ENCODE data around the gene HCRT. TPM values are rescaled to one million over a fixed set of nuclear protein-coding genes. Genes with fewer than 3 reads are reported as not detected.

The HCRT gene
- total and polyA plus RNA-seq, 2 of the 8 experiments (the other 6 are each of a cell fraction or from before 2014, with no cell fraction given): not detected

DNA sequence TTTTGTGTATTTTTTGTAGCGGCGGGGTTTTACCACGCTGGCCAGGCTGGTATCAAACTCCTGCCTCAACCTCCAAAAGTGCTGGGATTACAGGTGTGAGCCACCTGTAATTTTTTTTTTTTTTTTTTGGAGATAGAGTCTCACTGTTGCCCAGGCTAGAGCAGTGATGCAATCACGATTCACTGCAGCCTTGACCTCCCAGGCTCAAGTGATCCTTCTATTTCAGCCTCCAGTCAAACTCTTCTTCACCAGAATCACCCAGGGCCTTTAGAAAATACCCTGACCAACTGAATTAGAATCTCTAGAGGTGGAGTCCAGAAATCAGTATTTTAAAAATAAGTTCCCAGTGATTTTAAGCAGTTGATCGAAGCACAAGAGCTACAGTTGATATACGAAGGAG lies 50.1 kb downstream of the HCRT start:
- H2BK15ac ChIP-seq (ENCODE audit: low read length): no peak overlapping the region
- H3K27me3 ChIP-seq (replicated peaks in 1 of 4; ENCODE audit: control insufficient read depth in 3 of 4, extremely low read depth in 1 of 4, insufficient read depth in 3 of 4, low read length in 3 of 4): no peaks in the 10 kb centered on the region
- no peak overlapping the region for H3K4me3 ChIP-seq (ENCODE audit: extremely low read depth in 1 of 4, insufficient read depth in 2 of 4, low read depth in 3 of 4, low read length in 4 of 4)
- H4K8ac ChIP-seq (ENCODE audit: extremely low read depth, insufficient read depth, low read length): no peak overlapping the region
- WGBS, 2 experiments (ENCODE audit: extremely low coverage in 1 of 2, insufficient coverage in 1 of 2, insufficient read length in 1 of 2, insufficient replicate concordance in 2 of 2, low coverage in 1 of 2, low lambda C conversion rate in 2 of 2, missing lambda C conversion rate in 1 of 2): 94% methylated on average over 6 of the region's 6 CpGs; no CpG with 5 or more reads in 1 of the 2 experiments
- FAIRE-seq (no peak), DNase-seq (ENCODE audit: low read depth in 1 of 2, low spot score in 2 of 2) (no peak)
- TF ChIP-seq CEBPB (IDR thresholded peaks at IDR 0.05; ENCODE audit: low read depth, low read length) (0 out of 2 replicates have a peak, but pooled peaks have one; percentile 11), NRF1 (IDR thresholded peaks at IDR 0.05; ENCODE audit: low read depth, low read length) (no peak)
- H3K14ac ChIP-seq (ENCODE audit: insufficient read length): no peak overlapping the region
- ChIA-PET POLR2A (ENCODE audit: partially characterized antibody) (no interaction called here), CTCF (ENCODE audit: partially characterized antibody) (interaction anchor here (0.6 to 11.7 kb wide), 14 partner anchors 10 to 382 kb away, joined by 3 to 97 read pairs (median 4); partner anchors contain the start of genes HSPB9, KAT2A and NKIRAS2)
- peaks cover 5 to 15% of the 10 kb centered on the region in 2 experiments for H4K20me1 ChIP-seq (replicated peaks in 1 of 2; ENCODE audit: control insufficient read depth in 1 of 2, insufficient read depth in 2 of 2, low read length in 2 of 2)
- H2BK20ac ChIP-seq (ENCODE audit: low read length): no peak overlapping the region
- H3K18ac ChIP-seq (ENCODE audit: extremely low read depth, low read length): no peak overlapping the region
- H2BK12ac ChIP-seq (ENCODE audit: low read depth, low read length): no peak overlapping the region
- H2AFZ ChIP-seq (ENCODE audit: low read length): no peak overlapping the region
- no peak overlapping the region for H2BK120ac ChIP-seq (replicated peaks; ENCODE audit: low read depth, low read length)
- H3K23ac ChIP-seq (ENCODE audit: insufficient read length): no peak overlapping the region
- H3K4ac ChIP-seq (replicated peaks; ENCODE audit: insufficient read length, low read depth, low read length): no peak overlapping the region
- no peak overlapping the region for H3K9ac ChIP-seq (replicated peaks in 1 of 4; ENCODE audit: extremely low read depth in 1 of 4, low read depth in 3 of 4, low read length in 3 of 4)
- peaks cover 0 to 6% (median 1%) of the 10 kb centered on the region in 4 experiments; a peak in 3 of 7 replicates for H3K4me1 ChIP-seq (replicated peaks in 1 of 4; ENCODE audit: control insufficient read depth in 3 of 4, insufficient read depth in 4 of 4, low read length in 3 of 4)
- peaks cover 19% of the 10 kb centered on the region for H3K79me1 ChIP-seq (ENCODE audit: low read depth, low read length)
- no peak overlapping the region for H4K5ac ChIP-seq (ENCODE audit: insufficient read length, low read depth, low read length)
- H3K23me2 ChIP-seq (ENCODE audit: low read depth, low read length): peaks cover 3% of the 10 kb centered on the region; the same call in 1 of the 2 replicates
- H2AK5ac ChIP-seq (ENCODE audit: low read depth, low read length): no peak overlapping the region
- H3K36me3 ChIP-seq (ENCODE audit: control insufficient read depth in 2 of 4, insufficient read depth in 4 of 4, low read length in 3 of 4): peaks cover 0 to 7% (median 1%) of the 10 kb centered on the region in 4 experiments; a peak in 3 of 8 replicates
- no peak overlapping the region for H2BK5ac ChIP-seq (ENCODE audit: low read depth, low read length)
- H3K9me3 ChIP-seq (ENCODE audit: insufficient read depth in 2 of 2, low read depth in 1 of 2, low read length in 1 of 2): no peaks in the 10 kb centered on the region
- H3K27ac ChIP-seq (ENCODE audit: low read depth, low read length): no peak overlapping the region
- peaks cover 0 to 55% of the 10 kb centered on the region in 2 experiments; a peak in 2 of 4 replicates for H3K79me2 ChIP-seq (ENCODE audit: control insufficient read depth in 1 of 2, insufficient read depth in 2 of 2, low read length in 2 of 2)
- H3K56ac ChIP-seq (replicated peaks; ENCODE audit: insufficient read length, low read depth, low read length): no peak overlapping the region
- no peak overlapping the region for H4K91ac ChIP-seq (replicated peaks; ENCODE audit: insufficient read length, low read length)
- H3K4me2 ChIP-seq (ENCODE audit: insufficient read depth in 1 of 2, low read depth in 2 of 2, low read length in 2 of 2): no peak overlapping the region; a peak in 1 of 4 replicates

Other genes starting within 250 kb of the HCRT start
- gene CNP, start 218.7 kb downstream of the HCRT start, total RNA-seq (2021; fragmentation: NEBNext Ultra II Directional; extraction: Animal tissue kit (Norgen Biotek cat#: 25700)): 60.6 and 64.2 TPM in 2 replicates
- gene CNP, start 218.7 kb downstream of the HCRT start, polyA plus RNA-seq (2011; rRNA removed): 21.9 and 43.3 TPM in 2 replicates
- 129 and 148 TPM in 2 replicates for gene DNAJC7, start 168.0 kb downstream of the HCRT start, total RNA-seq (2021; fragmentation: NEBNext Ultra II Directional; extraction: Animal tissue kit (Norgen Biotek cat#: 25700))
- 21.6 and 31.0 TPM in 2 replicates for gene DNAJC7, start 168.0 kb downstream of the HCRT start, polyA plus RNA-seq (2011; rRNA removed)
- 31.1 and 34.5 TPM in 2 replicates for gene NKIRAS2, start 165.4 kb downstream of the HCRT start, total RNA-seq (2021; fragmentation: NEBNext Ultra II Directional; extraction: Animal tissue kit (Norgen Biotek cat#: 25700))
- gene NKIRAS2, start 165.4 kb downstream of the HCRT start, polyA plus RNA-seq (2011; rRNA removed): 51.1 and 59.7 TPM in 2 replicates
- 1.4 TPM in 2 replicates for gene C17orf113, start 134.9 kb downstream of the HCRT start, total RNA-seq (2021; fragmentation: NEBNext Ultra II Directional; extraction: Animal tissue kit (Norgen Biotek cat#: 25700))
- 1.0 and 1.5 TPM in 2 replicates for gene C17orf113, start 134.9 kb downstream of the HCRT start, polyA plus RNA-seq (2011; rRNA removed)
- 2.5 and 3.9 TPM in 2 replicates for gene ZNF385C, start 87.0 kb downstream of the HCRT start, total RNA-seq (2021; fragmentation: NEBNext Ultra II Directional; extraction: Animal tissue kit (Norgen Biotek cat#: 25700))
- gene ZNF385C, start 87.0 kb downstream of the HCRT start, polyA plus RNA-seq (2011; rRNA removed): 6.1 and 7.3 TPM in 2 replicates
- gene DHX58, start 72.7 kb downstream of the HCRT start, total RNA-seq (2021; fragmentation: NEBNext Ultra II Directional; extraction: Animal tissue kit (Norgen Biotek cat#: 25700)): 4.4 and 5.6 TPM in 2 replicates
- 9.9 and 10.3 TPM in 2 replicates for gene DHX58, start 72.7 kb downstream of the HCRT start, polyA plus RNA-seq (2011; rRNA removed)
- gene KAT2A, start 64.1 kb downstream of the HCRT start, total RNA-seq (2021; fragmentation: NEBNext Ultra II Directional; extraction: Animal tissue kit (Norgen Biotek cat#: 25700)): 32.5 and 34.2 TPM in 2 replicates
- gene KAT2A, start 64.1 kb downstream of the HCRT start, polyA plus RNA-seq (2011; rRNA removed): 40.1 and 52.5 TPM in 2 replicates
- 0.30 and 0.33 TPM in 2 replicates for gene HSPB9, start 62.6 kb downstream of the HCRT start, total RNA-seq (2021; fragmentation: NEBNext Ultra II Directional; extraction: Animal tissue kit (Norgen Biotek cat#: 25700))
- gene HSPB9, start 62.6 kb downstream of the HCRT start, polyA plus RNA-seq (2011; rRNA removed): 0.25 and 0.27 TPM in 2 replicates
- 67.1 and 67.7 TPM in 2 replicates for gene RAB5C, start 30.5 kb downstream of the HCRT start, total RNA-seq (2021; fragmentation: NEBNext Ultra II Directional; extraction: Animal tissue kit (Norgen Biotek cat#: 25700))
- gene RAB5C, start 30.5 kb downstream of the HCRT start, polyA plus RNA-seq (2011; rRNA removed): 123 and 150 TPM in 2 replicates
- 0.47 and 0.59 TPM in 2 replicates for gene KCNH4, start 4.3 kb downstream of the HCRT start, total RNA-seq (2021; fragmentation: NEBNext Ultra II Directional; extraction: Animal tissue kit (Norgen Biotek cat#: 25700))
- 0.44 and 0.53 TPM in 2 replicates for gene KCNH4, start 4.3 kb downstream of the HCRT start, polyA plus RNA-seq (2011; rRNA removed)
- 7.1 and 7.4 TPM in 2 replicates for gene GHDC, start 9.0 kb upstream of the HCRT start, total RNA-seq (2021; fragmentation: NEBNext Ultra II Directional; extraction: Animal tissue kit (Norgen Biotek cat#: 25700))
- 8.1 and 14.8 TPM in 2 replicates for gene GHDC, start 9.0 kb upstream of the HCRT start, polyA plus RNA-seq (2011; rRNA removed)
- 43.3 and 52.6 TPM in 2 replicates for gene STAT5B, start 90.9 kb upstream of the HCRT start, total RNA-seq (2021; fragmentation: NEBNext Ultra II Directional; extraction: Animal tissue kit (Norgen Biotek cat#: 25700))
- 35.3 and 40.8 TPM in 2 replicates for gene STAT5B, start 90.9 kb upstream of the HCRT start, polyA plus RNA-seq (2011; rRNA removed)
- 5.4 and 6.0 TPM in 2 replicates for gene STAT5A, start 103.0 kb upstream of the HCRT start, total RNA-seq (2021; fragmentation: NEBNext Ultra II Directional; extraction: Animal tissue kit (Norgen Biotek cat#: 25700))
- gene STAT5A, start 103.0 kb upstream of the HCRT start, polyA plus RNA-seq (2011; rRNA removed): 4.2 and 7.9 TPM in 2 replicates
- gene STAT3, start 203.0 kb upstream of the HCRT start, total RNA-seq (2021; fragmentation: NEBNext Ultra II Directional; extraction: Animal tissue kit (Norgen Biotek cat#: 25700)): 94.1 and 94.3 TPM in 2 replicates
- 38.4 and 41.2 TPM in 2 replicates for gene STAT3, start 203.0 kb upstream of the HCRT start, polyA plus RNA-seq (2011; rRNA removed)
- gene CAVIN1, start 237.8 kb upstream of the HCRT start, total RNA-seq (2021; fragmentation: NEBNext Ultra II Directional; extraction: Animal tissue kit (Norgen Biotek cat#: 25700)): 41.6 and 43.5 TPM in 2 replicates
- 16.2 and 22.6 TPM in 2 replicates for gene CAVIN1, start 237.8 kb upstream of the HCRT start, polyA plus RNA-seq (2011; rRNA removed)

All from H1 (cell line).